ENCODE measurements around the gene MYG1. TPM values are rescaled to one million over a fixed set of nuclear protein-coding genes. Genes with fewer than 3 reads are reported as not detected.

MYG1 gene
- total RNA-seq, 1 experiment from 2014 or later = 45.1 TPM

GRCh38 chr12:53268630-53269562, 30.6 kb upstream of the MYG1 start:
- no peaks in the 10 kb centered on the region for H3K9me3 ChIP-seq (replicated peaks)
- H3K27ac ChIP-seq = peak overlapping the region; percentile 74
- H3K27me3 ChIP-seq (replicated peaks) = no peaks in the 10 kb centered on the region
- peaks cover 24% of the 10 kb centered on the region for H3K4me1 ChIP-seq (replicated peaks)
- no peak for DNase-seq (ENCODE audit: low read depth in 1 of 2, low spot score in 2 of 2)
- H3K36me3 ChIP-seq = peaks cover 53% of the 10 kb centered on the region
- H3K4me3 ChIP-seq = peak overlapping the region; percentile 75

- no peak for DNase-seq (ENCODE audit: low read depth in 1 of 2, low spot score in 2 of 2)
- Histone ChIP-seq H3K4me1 (replicated peaks) (peaks cover 13% of the 10 kb centered on the region), H3K27me3 (replicated peaks) (no peaks in the 10 kb centered on the region), H3K4me3 (no peak overlapping the region), H3K9me3 (replicated peaks) (no peaks in the 10 kb centered on the region), H3K36me3 (peaks cover 95% of the 10 kb centered on the region), H3K27ac (no peak overlapping the region)
Measured at GRCh38 chr12:53274445-53274844, 25.1 kb upstream of the MYG1 start.

- H3K4me1 ChIP-seq (replicated peaks) = no peaks in the 10 kb centered on the region
- H3K4me3 ChIP-seq = no peak overlapping the region
- no peaks in the 10 kb centered on the region for H3K27me3 ChIP-seq (replicated peaks)
- H3K9me3 ChIP-seq (replicated peaks) = no peaks in the 10 kb centered on the region
- peaks cover 94% of the 10 kb centered on the region for H3K36me3 ChIP-seq
- no peak overlapping the region for H3K27ac ChIP-seq
- DNase-seq (ENCODE audit: low read depth in 1 of 2, low spot score in 2 of 2) = no peak
Measured at GRCh38 chr12:53276511-53276910, 23.0 kb upstream of the MYG1 start.

- Histone ChIP-seq H3K27me3 (replicated peaks) (no peaks in the 10 kb centered on the region), H3K9me3 (replicated peaks) (no peaks in the 10 kb centered on the region), H3K27ac (no peak overlapping the region), H3K4me1 (replicated peaks) (no peaks in the 10 kb centered on the region), H3K36me3 (peaks cover 95% of the 10 kb centered on the region), H3K4me3 (no peak overlapping the region)
- no peak for DNase-seq (ENCODE audit: low read depth in 1 of 2, low spot score in 2 of 2)
Measured at GRCh38 chr12:53277981-53278380, 21.5 kb upstream of the MYG1 start.

- H3K4me3 ChIP-seq = no peak overlapping the region
Measured at GRCh38 chr12:53279283-53279869, 20.1 kb upstream of the MYG1 start.

GRCh38 chr12:53279888-53280498, 19.5 kb upstream of the MYG1 start:
- H3K4me1 ChIP-seq (replicated peaks) = no peaks in the 10 kb centered on the region
- H3K27ac ChIP-seq = no peak overlapping the region
- DNase-seq (ENCODE audit: low read depth in 1 of 2, low spot score in 2 of 2) = no peak
- no peaks in the 10 kb centered on the region for H3K9me3 ChIP-seq (replicated peaks)
- no peak overlapping the region for H3K4me3 ChIP-seq
- no peaks in the 10 kb centered on the region for H3K27me3 ChIP-seq (replicated peaks)
- H3K36me3 ChIP-seq = peaks cover 98% of the 10 kb centered on the region

More at GRCh38 chr12:53279283-53279869, 20.1 kb upstream of the MYG1 start:
- peaks cover 98% of the 10 kb centered on the region for H3K36me3 ChIP-seq
- no peak overlapping the region for H3K27ac ChIP-seq
- no peaks in the 10 kb centered on the region for H3K27me3 ChIP-seq (replicated peaks)
- no peak for DNase-seq (ENCODE audit: low read depth in 1 of 2, low spot score in 2 of 2)
- no peaks in the 10 kb centered on the region for H3K9me3 ChIP-seq (replicated peaks)
- no peaks in the 10 kb centered on the region for H3K4me1 ChIP-seq (replicated peaks)

- Histone ChIP-seq H3K4me3 (no peak overlapping the region), H3K27ac (no peak overlapping the region), H3K9me3 (replicated peaks) (no peaks in the 10 kb centered on the region), H3K27me3 (replicated peaks) (no peaks in the 10 kb centered on the region), H3K36me3 (peaks cover 94% of the 10 kb centered on the region), H3K4me1 (replicated peaks) (peaks cover 6% of the 10 kb centered on the region; the same call in 1 of the 2 replicates)
- DNase-seq (ENCODE audit: low read depth in 1 of 2, low spot score in 2 of 2) = no peak
Measured at GRCh38 chr12:53286448-53286847, 13.0 kb upstream of the MYG1 start.

- no peaks in the 10 kb centered on the region for H3K27me3 ChIP-seq (replicated peaks)
- H3K36me3 ChIP-seq = peaks cover 94% of the 10 kb centered on the region
- H3K9me3 ChIP-seq (replicated peaks) = no peaks in the 10 kb centered on the region
- peak in 1 of 2 experiments; percentile 22 for DNase-seq (ENCODE audit: low read depth in 1 of 2, low spot score in 2 of 2)
- H3K4me3 ChIP-seq = no peak overlapping the region
- H3K27ac ChIP-seq = no peak overlapping the region
- peaks cover 6% of the 10 kb centered on the region; the same call in 1 of the 2 replicates for H3K4me1 ChIP-seq (replicated peaks)
Measured at GRCh38 chr12:53287741-53288216, 11.7 kb upstream of the MYG1 start.

GRCh38 chr12:53288322-53288721, 11.2 kb upstream of the MYG1 start:
- H3K27me3 ChIP-seq (replicated peaks) = no peaks in the 10 kb centered on the region
- peaks cover 94% of the 10 kb centered on the region for H3K36me3 ChIP-seq
- H3K9me3 ChIP-seq (replicated peaks) = no peaks in the 10 kb centered on the region
- H3K4me1 ChIP-seq (replicated peaks) = peaks cover 6% of the 10 kb centered on the region; the same call in 1 of the 2 replicates
- H3K27ac ChIP-seq = no peak overlapping the region
- no peak for DNase-seq (ENCODE audit: low read depth in 1 of 2, low spot score in 2 of 2)
- H3K4me3 ChIP-seq = no peak overlapping the region

- DNase-seq (ENCODE audit: low read depth in 1 of 2, low spot score in 2 of 2) = no peak
Measured at GRCh38 chr12:53289891-53290290, 9.6 kb upstream of the MYG1 start.

GRCh38 chr12:53290661-53291060, 8.8 kb upstream of the MYG1 start:
- Histone ChIP-seq H3K4me3 (no peak overlapping the region), H3K4me1 (replicated peaks) (peaks cover 13% of the 10 kb centered on the region), H3K9me3 (replicated peaks) (no peaks in the 10 kb centered on the region), H3K27me3 (replicated peaks) (no peaks in the 10 kb centered on the region), H3K36me3 (peaks cover 89% of the 10 kb centered on the region), H3K27ac (no peak overlapping the region)
- no peak for DNase-seq (ENCODE audit: low read depth in 1 of 2, low spot score in 2 of 2)

More at GRCh38 chr12:53289891-53290290, 9.6 kb upstream of the MYG1 start:
- Histone ChIP-seq H3K27me3 (replicated peaks) (no peaks in the 10 kb centered on the region), H3K36me3 (peaks cover 92% of the 10 kb centered on the region), H3K4me1 (replicated peaks) (peaks cover 10% of the 10 kb centered on the region), H3K9me3 (replicated peaks) (no peaks in the 10 kb centered on the region), H3K4me3 (no peak overlapping the region), H3K27ac (no peak overlapping the region)

- no peak overlapping the region for H3K27ac ChIP-seq
- no peaks in the 10 kb centered on the region for H3K9me3 ChIP-seq (replicated peaks)
- DNase-seq (ENCODE audit: low read depth in 1 of 2, low spot score in 2 of 2) = no peak
- peaks cover 19% of the 10 kb centered on the region for H3K4me1 ChIP-seq (replicated peaks)
- peaks cover 85% of the 10 kb centered on the region for H3K36me3 ChIP-seq
- H3K27me3 ChIP-seq (replicated peaks) = no peaks in the 10 kb centered on the region
- no peak overlapping the region for H3K4me3 ChIP-seq
Measured at GRCh38 chr12:53292426-53292825, 7.1 kb upstream of the MYG1 start.

- Histone ChIP-seq H3K27ac (peak within 1 kb of the TSS; percentile 69), H3K4me3 (peak within 1 kb of the TSS; percentile 68), H3K9me3 (replicated peaks) (no peaks in the 10 kb centered on the region), H3K36me3 (peaks cover 83% of the 10 kb centered on the region), H3K4me1 (replicated peaks) (peaks cover 23% of the 10 kb centered on the region), H3K27me3 (replicated peaks) (no peaks in the 10 kb centered on the region)
- peak; percentile 85 to 88 for DNase-seq (ENCODE audit: low read depth in 1 of 2, low spot score in 2 of 2)
Measured at GRCh38 chr12:53295070-53295890, 4.2 kb upstream of the MYG1 start, which contains the start of gene PFDN5. PFDN5 (plus strand) TSS chr12:53295542; CDS start chr12:53295568, 26 bp downstream.
